Prostate gland (tissue), 2 donors: ENCODE results near the gene RAD51B. TPM values are rescaled to one million over a fixed set of nuclear protein-coding genes. Genes with fewer than 3 reads are reported as not detected.

Experiments
- DNase-seq: peaks from one replicate; pipeline ENCODE4 v3.0.0-alpha.2; 2019; ENCODE audit warnings: low spot score
- H3K27ac ChIP-seq, 2 donors: fragments of 200-600 bp; sonication (generic); 2 replicates each; pipeline ENCODE4 v1.5.1; 2017 to 2019
- H3K27me3 ChIP-seq: fragments of 200-600 bp; sonication (generic); replicated peaks from 2 replicates; pipeline ENCODE4 v1.5.1; 2019; ENCODE audit not compliant: insufficient read depth
- H3K36me3 ChIP-seq, 2 donors: fragments of 200-600 bp; sonication (generic); 1 replicate in 1 of 2; 2 replicates in 1 of 2; pipeline versions ENCODE4 v1.5.1 to v1.8.1; 2017 to 2019
- H3K4me1 ChIP-seq: fragments of 200-600 bp; sonication (generic); replicated peaks from 2 replicates; pipeline ENCODE4 v1.5.1; 2019
- H3K4me3 ChIP-seq, 2 donors: fragments of 200-600 bp; sonication (generic); 2 replicates each; pipeline ENCODE4 v1.5.1; 2017 to 2019
- H3K9me3 ChIP-seq: fragments of 200-600 bp; sonication (generic); 2 replicates; pipeline ENCODE4 v1.5.1; 2017
- POLR2A ChIP-seq: fragments of 450-650 bp; IDR thresholded peaks from one replicate; pipeline ENCODE4 v1.6.1; 2016; ENCODE audit warnings: antibody characterized with exemption, mild to moderate bottlenecking
- POLR2AphosphoS5 ChIP-seq: sonication (generic); formaldehyde crosslinking; IDR thresholded peaks from one replicate; pipeline ENCODE4 v1.6.1; 2017; ENCODE audit warnings: antibody characterized with exemption
- WGBS: methylation state at CpG from one replicate; pipeline ENCODE4 v1.1.5; 2018; 5-methylcytosine and 5-hydroxymethylcytosine counted together
- intact Hi-C: fragments of 100-400 bp; cut with DNase I; formaldehyde crosslinking; loops from one replicate; pipeline ENCODE4 v1.14.2; 2022
- total RNA-seq, 2 donors: library from RNA; depleted of rRNA; stranded (reverse); fragments of >200 nt; gene quantifications; one replicate each; pipeline ENCODE4 v1.1.0, GENCODE V29; 2016
- TF ChIP-seq, protein P1 (sequence below), 4 experiments: fragments of 200-600 bp in 2 of 4; fragments of 450-650 bp in 2 of 4; sonication (generic) in 2 of 4; IDR thresholded peaks; 1 replicate in 3 of 4; 2 replicates in 1 of 4; pipeline ENCODE4 v1.5.1; 2016 to 2019; ENCODE audit warnings: antibody characterized with exemption in 4 of 4, mild to moderate bottlenecking in 2 of 4, moderate library complexity in 2 of 4

Gene RAD51B
- total RNA-seq, 2 donors from 2014 or later: 14.9 to 35.8 TPM

GRCh38 chr14:68103853-68104252 lies 284.3 kb downstream of the RAD51B start:
- TF ChIP-seq, protein P1, sequence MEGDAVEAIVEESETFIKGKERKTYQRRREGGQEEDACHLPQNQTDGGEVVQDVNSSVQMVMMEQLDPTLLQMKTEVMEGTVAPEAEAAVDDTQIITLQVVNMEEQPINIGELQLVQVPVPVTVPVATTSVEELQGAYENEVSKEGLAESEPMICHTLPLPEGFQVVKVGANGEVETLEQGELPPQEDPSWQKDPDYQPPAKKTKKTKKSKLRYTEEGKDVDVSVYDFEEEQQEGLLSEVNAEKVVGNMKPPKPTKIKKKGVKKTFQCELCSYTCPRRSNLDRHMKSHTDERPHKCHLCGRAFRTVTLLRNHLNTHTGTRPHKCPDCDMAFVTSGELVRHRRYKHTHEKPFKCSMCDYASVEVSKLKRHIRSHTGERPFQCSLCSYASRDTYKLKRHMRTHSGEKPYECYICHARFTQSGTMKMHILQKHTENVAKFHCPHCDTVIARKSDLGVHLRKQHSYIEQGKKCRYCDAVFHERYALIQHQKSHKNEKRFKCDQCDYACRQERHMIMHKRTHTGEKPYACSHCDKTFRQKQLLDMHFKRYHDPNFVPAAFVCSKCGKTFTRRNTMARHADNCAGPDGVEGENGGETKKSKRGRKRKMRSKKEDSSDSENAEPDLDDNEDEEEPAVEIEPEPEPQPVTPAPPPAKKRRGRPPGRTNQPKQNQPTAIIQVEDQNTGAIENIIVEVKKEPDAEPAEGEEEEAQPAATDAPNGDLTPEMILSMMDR (IDR thresholded peaks at IDR 0.05): no peak
- TF ChIP-seq POLR2A (no peak), POLR2AphosphoS5 (peak; percentile 57)
- DNase-seq: peak; percentile 16
- Histone ChIP-seq H3K36me3 (no peaks in the 10 kb centered on the region), H3K9me3 (no peaks in the 10 kb centered on the region), H3K27ac (peak overlapping the region; percentile 21 to 46), H3K4me3 (no peak overlapping the region), H3K27me3 (no peaks in the 10 kb centered on the region), H3K4me1 (peaks cover 2% of the 10 kb centered on the region)
- intact Hi-C loops: loop anchor here (1.0 to 5.0 kb wide), 2 partner anchors 36 to 88 kb away; no protein-coding TSS in a partner anchor
- WGBS: 22% methylated on average over 3 of the region's 3 CpGs

GRCh38 chr14:68104518-68104917 lies 284.9 kb downstream of the RAD51B start:
- H3K4me1 ChIP-seq: no peaks in the 10 kb centered on the region
- no peaks in the 10 kb centered on the region for H3K27me3 ChIP-seq
- intact Hi-C loops: loop anchor here (1.0 to 5.0 kb wide), 2 partner anchors 36 to 88 kb away; no protein-coding TSS in a partner anchor
- 20% methylated on average over 1 of the region's 1 CpG for WGBS
- H3K27ac ChIP-seq: peak overlapping the region; percentile 17 to 21
- TF ChIP-seq POLR2A (no peak), POLR2AphosphoS5 (peak; percentile 8)
- TF ChIP-seq, protein P1 (IDR thresholded peaks at IDR 0.05): no peak
- no peak for DNase-seq
- H3K36me3 ChIP-seq: no peaks in the 10 kb centered on the region
- no peak overlapping the region for H3K4me3 ChIP-seq
- H3K9me3 ChIP-seq: no peaks in the 10 kb centered on the region

DNA sequence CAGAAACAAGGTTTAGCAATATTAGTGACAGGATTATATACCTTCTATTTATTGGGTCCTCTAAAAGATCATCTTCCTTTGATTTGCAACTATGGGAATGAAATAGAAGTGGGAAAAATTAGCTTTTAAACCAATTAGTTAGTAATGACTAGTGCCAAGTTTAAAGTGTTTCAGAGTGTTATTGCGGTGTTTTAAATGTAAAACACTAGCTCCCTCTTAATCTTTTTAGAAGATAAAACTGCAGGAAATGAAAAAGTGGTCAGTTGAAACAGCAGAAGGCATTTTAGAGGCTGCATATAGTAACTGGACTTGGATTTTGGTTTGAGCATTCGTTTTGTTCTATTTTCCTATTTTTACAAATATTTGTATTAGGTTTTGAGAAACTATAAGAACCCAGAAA lies 286.2 kb downstream of the RAD51B start:
- intact Hi-C loops: no loop called here
- H3K9me3 ChIP-seq: no peaks in the 10 kb centered on the region
- H3K4me3 ChIP-seq: no peak overlapping the region
- TF ChIP-seq, protein P1 (IDR thresholded peaks at IDR 0.05): no peak
- no peak for TF ChIP-seq POLR2A
- no peak for TF ChIP-seq POLR2AphosphoS5
- H3K36me3 ChIP-seq: no peaks in the 10 kb centered on the region
- no peaks in the 10 kb centered on the region for H3K27me3 ChIP-seq
- H3K4me1 ChIP-seq: no peaks in the 10 kb centered on the region
- H3K27ac ChIP-seq: no peak overlapping the region
- WGBS: 28% methylated on average over 2 of the region's 2 CpGs
- DNase-seq: no peak

DNA sequence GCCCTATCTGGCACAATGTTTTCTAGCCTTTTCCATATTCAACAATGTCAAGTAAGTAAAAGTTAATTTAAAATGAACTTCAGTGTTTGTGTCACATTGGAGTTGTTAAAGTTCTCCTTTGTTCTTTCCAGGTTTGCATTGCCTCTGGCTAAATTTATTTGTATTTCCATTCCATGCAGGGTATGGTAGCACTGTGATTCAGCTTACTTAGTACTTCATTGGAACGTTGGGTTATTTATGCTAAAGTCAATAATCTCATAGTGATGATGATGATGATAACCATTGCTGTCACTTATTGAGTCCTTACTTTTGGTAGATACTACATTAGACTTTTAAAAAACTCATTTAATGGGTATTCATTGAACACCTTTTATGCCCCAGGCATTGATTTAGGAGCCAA lies 286.9 kb downstream of the RAD51B start:
- H3K27ac ChIP-seq: no peak overlapping the region
- WGBS: 24% methylated on average over 1 of the region's 1 CpG
- no peak overlapping the region for H3K4me3 ChIP-seq
- no peak for DNase-seq
- TF ChIP-seq POLR2AphosphoS5 (no peak), POLR2A (no peak)
- TF ChIP-seq, protein P1 (IDR thresholded peaks at IDR 0.05): no peak
- no peaks in the 10 kb centered on the region for H3K4me1 ChIP-seq
- no peaks in the 10 kb centered on the region for H3K36me3 ChIP-seq
- no peaks in the 10 kb centered on the region for H3K9me3 ChIP-seq
- no peaks in the 10 kb centered on the region for H3K27me3 ChIP-seq
- intact Hi-C loops: no loop called here

GRCh38 chr14:68106905-68107304 lies 287.3 kb downstream of the RAD51B start:
- Histone ChIP-seq H3K36me3 (no peaks in the 10 kb centered on the region), H3K27ac (no peak overlapping the region), H3K27me3 (no peaks in the 10 kb centered on the region), H3K4me1 (no peaks in the 10 kb centered on the region), H3K4me3 (no peak overlapping the region), H3K9me3 (no peaks in the 10 kb centered on the region)
- DNase-seq: no peak
- intact Hi-C loops: no loop called here
- WGBS: 74% methylated on average over 2 of the region's 2 CpGs
- TF ChIP-seq POLR2AphosphoS5 (no peak), POLR2A (no peak)
- TF ChIP-seq, protein P1 (IDR thresholded peaks at IDR 0.05): no peak
